Activated effector memory CD4-positive, alpha-beta T cell treated with Interleukin-2 at 50 U/mL for 16 hours (primary cell): ENCODE data around the gene TMIGD3.

Experiments used
- DNase-seq: peaks from one replicate; pipeline ENCODE4 v3.0.0-alpha.2; 2020

Gene TMIGD3

GRCh38 chr1:111507411-111508201 is 4.2 kb upstream of the TMIGD3 start:
- DNase-seq = peak; percentile 67

- no peak for DNase-seq
Observed at GRCh38 chr1:111506561-111506960, 3.1 kb upstream of the TMIGD3 start.

GRCh38 chr1:111505641-111506119 is 2.2 kb upstream of the TMIGD3 start:
- no peak for DNase-seq

GRCh38 chr1:111504097-111504496 is 664 bp upstream of the TMIGD3 start:
- no peak for DNase-seq

- DNase-seq = no peak
Observed at GRCh38 chr1:111501645-111502044, 1.8 kb downstream of the TMIGD3 start.

- DNase-seq = no peak
Observed at GRCh38 chr1:111499026-111499785, 4.2 kb downstream of the TMIGD3 start.

GRCh38 chr1:111497592-111497991 is 5.8 kb downstream of the TMIGD3 start:
- no peak for DNase-seq

- no peak for DNase-seq
Observed at GRCh38 chr1:111496398-111496797, 7.0 kb downstream of the TMIGD3 start.

- no peak for DNase-seq
Observed at GRCh38 chr1:111491070-111491469, 12.4 kb downstream of the TMIGD3 start.

- no peak for DNase-seq
Observed at GRCh38 chr1:111490220-111490619, 13.2 kb downstream of the TMIGD3 start.

- no peak for DNase-seq
Observed at GRCh38 chr1:111489604-111490003, 13.8 kb downstream of the TMIGD3 start.

- no peak for DNase-seq
Observed at GRCh38 chr1:111488669-111489068, 14.8 kb downstream of the TMIGD3 start.

GRCh38 chr1:111487133-111487532 is 16.3 kb downstream of the TMIGD3 start:
- no peak for DNase-seq

- DNase-seq = no peak
Observed at GRCh38 chr1:111486431-111486830, 17.0 kb downstream of the TMIGD3 start.

GRCh38 chr1:111484391-111485026 is 18.9 kb downstream of the TMIGD3 start:
- no peak for DNase-seq

- DNase-seq = no peak
Observed at GRCh38 chr1:111483876-111484275, 19.6 kb downstream of the TMIGD3 start.

- no peak for DNase-seq
Observed at GRCh38 chr1:111483166-111483565, 20.3 kb downstream of the TMIGD3 start.

GRCh38 chr1:111481387-111482221 is 21.8 kb downstream of the TMIGD3 start:
- DNase-seq = peak; percentile 44

- DNase-seq = no peak
Observed at GRCh38 chr1:111480674-111481073, 22.8 kb downstream of the TMIGD3 start.

GRCh38 chr1:111476761-111477309 is 26.6 kb downstream of the TMIGD3 start:
- DNase-seq = peak; percentile 29

GRCh38 chr1:111476214-111476613 is 27.2 kb downstream of the TMIGD3 start:
- no peak for DNase-seq

- no peak for DNase-seq
Observed at GRCh38 chr1:111475701-111476100, 27.7 kb downstream of the TMIGD3 start.
